Measurements from ENCODE around the gene RSPO1.

RSPO1 gene

DNA sequence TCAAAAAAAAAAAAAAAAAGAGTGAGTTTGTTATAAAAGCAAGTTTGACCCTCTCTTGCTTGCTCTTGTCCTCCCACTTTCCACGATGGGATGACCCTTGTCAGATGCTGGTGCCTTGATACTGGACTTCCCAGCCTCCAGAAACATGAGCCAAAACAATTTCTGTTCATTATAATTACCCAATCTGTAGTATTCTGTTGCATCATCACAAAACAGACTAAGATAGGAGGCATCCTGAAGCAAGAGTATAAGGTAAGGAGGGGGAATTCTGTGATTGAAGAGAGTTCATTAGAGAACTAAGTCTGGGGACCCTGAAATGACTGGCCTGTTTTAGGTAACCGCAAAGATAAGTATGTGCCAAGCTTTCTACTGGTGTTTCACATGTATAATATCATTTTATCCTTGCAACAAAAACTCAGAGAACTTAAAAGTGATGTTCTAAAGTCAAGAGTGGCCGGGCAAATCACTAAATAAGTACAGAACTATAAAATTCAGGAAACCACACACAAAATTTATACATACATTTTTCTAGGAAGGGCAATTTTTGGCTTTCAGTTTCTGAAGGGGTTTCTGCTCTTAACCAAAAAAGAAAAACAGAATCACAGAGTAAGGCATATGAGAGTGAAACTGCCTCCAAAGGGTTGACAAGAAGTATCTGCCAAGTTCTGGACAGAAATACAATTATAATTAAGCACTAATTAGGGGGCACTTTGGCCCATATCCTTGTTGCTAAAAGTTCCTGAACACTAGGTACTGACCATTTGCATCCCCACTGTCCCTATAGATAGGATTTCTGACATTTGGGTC is 64.0 kb downstream of the RSPO1 start:
- no peak for DNase-seq (ENCODE audit: low read depth in 2 of 2)

DNA sequence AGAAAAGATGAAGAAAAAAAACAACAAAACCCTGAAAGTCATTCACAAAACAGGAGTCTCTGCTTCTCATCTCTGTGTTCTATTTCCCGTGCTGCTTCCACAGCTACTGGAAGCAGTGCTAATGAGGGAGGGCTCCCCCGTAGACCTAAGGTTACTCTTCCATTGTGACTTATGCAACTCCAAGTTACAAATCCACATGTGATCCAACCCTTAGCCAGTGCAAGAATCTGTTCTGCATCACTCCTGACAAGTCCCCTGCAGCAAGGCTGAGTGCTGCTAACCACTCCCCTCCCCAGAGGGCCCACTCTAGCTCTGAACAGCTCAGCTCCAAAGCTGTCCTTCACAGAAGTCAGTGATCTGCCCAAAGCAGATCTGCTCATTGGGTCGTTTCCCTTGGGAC is 67.7 kb downstream of the RSPO1 start:
- DNase-seq (ENCODE audit: low read depth in 2 of 2) = no peak

DNA sequence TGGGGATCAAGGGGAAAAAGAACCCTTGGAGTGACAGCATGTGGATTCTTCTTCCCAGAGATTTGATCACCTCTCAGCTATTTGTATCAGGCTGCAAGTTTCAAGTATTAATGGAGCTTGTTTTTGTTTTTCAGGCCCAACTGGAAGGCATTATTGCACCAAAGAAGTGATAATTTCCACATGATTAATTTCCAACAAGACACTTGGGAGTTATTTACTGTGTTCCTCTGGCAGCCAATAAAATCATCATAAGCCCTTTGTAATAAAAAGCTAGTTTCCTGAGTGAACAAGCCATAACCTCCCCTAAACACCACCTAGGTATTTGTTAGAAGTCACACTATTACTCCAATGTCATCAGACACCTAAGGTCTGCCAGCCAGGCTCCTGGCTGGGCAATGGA is 69.8 kb downstream of the RSPO1 start:
- DNase-seq (ENCODE audit: low read depth in 2 of 2) = no peak

DNA sequence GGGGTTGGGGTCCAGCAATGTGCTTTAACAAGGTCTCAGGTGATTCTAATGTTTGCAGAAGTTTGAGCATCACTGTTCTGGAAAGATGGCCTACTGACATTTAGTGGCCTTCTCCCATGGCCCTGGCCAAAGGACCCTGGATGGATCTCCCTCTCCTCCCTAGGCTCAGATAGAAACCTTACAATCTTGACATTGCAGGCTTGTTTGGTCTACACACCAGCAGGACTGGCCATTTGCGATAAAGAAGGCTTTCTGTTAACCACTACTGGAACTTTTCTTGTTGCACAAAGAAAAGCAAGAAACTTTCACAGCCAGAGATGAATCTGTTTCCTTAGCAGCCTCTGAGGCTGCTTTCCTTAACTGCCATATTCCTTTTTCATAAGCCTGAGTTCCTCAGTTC is 71.7 kb downstream of the RSPO1 start:
- DNase-seq (ENCODE audit: low read depth in 2 of 2) = no peak
